Measurements from ENCODE around the gene PPP4R3A.
"Not testable (repeated sequence)": the region's sequence is repeated elsewhere in the genome, so short reads cannot be mapped to it uniquely, and the experiment has no call there.

The PPP4R3A gene

GRCh38 chr14:91436266-91436665 lies 73.8 kb downstream of the PPP4R3A start:
- DNase-seq, ATAC-seq: not testable (repeated sequence)

- no peak for ATAC-seq
- DNase-seq = no peak
Measured at GRCh38 chr14:91429385-91429784, 80.7 kb downstream of the PPP4R3A start.

- ATAC-seq, DNase-seq: not testable (repeated sequence)
Measured at GRCh38 chr14:91428931-91429330, 81.2 kb downstream of the PPP4R3A start.

GRCh38 chr14:91425531-91425944 lies 84.6 kb downstream of the PPP4R3A start:
- DNase-seq, ATAC-seq: not testable (repeated sequence)

GRCh38 chr14:91424813-91425530 lies 85.1 kb downstream of the PPP4R3A start:
- no peak for DNase-seq
- no peak for ATAC-seq

GRCh38 chr14:91420686-91421085 lies 89.4 kb downstream of the PPP4R3A start:
- ATAC-seq (no peak), DNase-seq (no peak)

GRCh38 chr14:91419451-91419850 lies 90.7 kb downstream of the PPP4R3A start:
- ATAC-seq (no peak), DNase-seq (no peak)

- ATAC-seq = peak; percentile 30
- no peak for DNase-seq
Measured at GRCh38 chr14:91419044-91419397, 91.1 kb downstream of the PPP4R3A start.

GRCh38 chr14:91418387-91419043 lies 91.6 kb downstream of the PPP4R3A start:
- peak; percentile 51 for ATAC-seq
- DNase-seq = peak; percentile 90

- ATAC-seq (peak; percentile 17), DNase-seq (peak; percentile 72)
Measured at GRCh38 chr14:91417983-91418386, 92.1 kb downstream of the PPP4R3A start.

- peak; percentile 84 for DNase-seq
- ATAC-seq = peak; percentile 55
Measured at GRCh38 chr14:91417120-91417982, 92.8 kb downstream of the PPP4R3A start, which contains the start of gene CCDC88C. CCDC88C (minus strand) TSS chr14:91417820; CDS start chr14:91417690, 130 bp downstream.

- ATAC-seq = no peak
- DNase-seq = no peak
Measured at GRCh38 chr14:91416744-91417119, 93.4 kb downstream of the PPP4R3A start.

GRCh38 chr14:91415794-91416743 lies 94.0 kb downstream of the PPP4R3A start:
- ATAC-seq (peak; percentile 62), DNase-seq (peak; percentile 73)

- ATAC-seq = no peak
- DNase-seq = no peak
Measured at GRCh38 chr14:91414475-91414833, 95.7 kb downstream of the PPP4R3A start.

GRCh38 chr14:91413547-91414474 lies 96.3 kb downstream of the PPP4R3A start:
- ATAC-seq (no peak), DNase-seq (no peak)

- DNase-seq = peak; percentile 6
- no peak for ATAC-seq
Measured at GRCh38 chr14:91412939-91413338, 97.2 kb downstream of the PPP4R3A start.

GRCh38 chr14:91410771-91411536 lies 99.2 kb downstream of the PPP4R3A start:
- ATAC-seq (peak; percentile 57), DNase-seq (no peak)

GRCh38 chr14:91409928-91410718 lies 100.0 kb downstream of the PPP4R3A start:
- ATAC-seq (peak; percentile 80), DNase-seq (no peak)

- ATAC-seq, DNase-seq: not testable (repeated sequence)
Measured at GRCh38 chr14:91409240-91409639, 100.9 kb downstream of the PPP4R3A start.

Data from stimulated activated naive CD8-positive, alpha-beta T cell treated with anti-CD3 and anti-CD28 coated beads, Interleukin-15, Interleukin-2, amounts not matched to agents 100 U/mL and 50 U/mL, for 24 hours (primary cell).